Calu3 (cell line): ENCODE measurements around the gene GABBR1. TPM values are rescaled to one million over a fixed set of nuclear protein-coding genes. Genes with fewer than 3 reads are reported as not detected.

Experiments
- BruUV-seq: library from RNA; stranded (reverse); fragments of 400-500 nt; replicated peaks from 2 replicates; lab custom pipeline; 2021; lab: Mats Ljungman, UMichigan
- CTCF ChIA-PET: fragments of 300-600 bp; sonication (Branson Sonifier 250); formaldehyde crosslinking; loops from one replicate; lab custom pipeline; 2022; ENCODE audit warnings: antibody characterized with exemption; lab: Charles Lee
- DNase-seq: peaks from one replicate; pipeline ENCODE4 v3.0.0; 2022
- H3K27ac Mint-ChIP-seq: one replicate; pipeline ENCODE4 v1.8.0; 2022; ENCODE audit warnings: mixed read lengths; ENCODE audit not compliant: unreplicated experiment
- H3K27me3 Mint-ChIP-seq: one replicate; pipeline ENCODE4 v1.8.0; 2022; ENCODE audit warnings: mixed read lengths; ENCODE audit not compliant: unreplicated experiment
- H3K36me3 Mint-ChIP-seq: one replicate; pipeline ENCODE4 v1.8.0; 2022; ENCODE audit warnings: mild to moderate bottlenecking, moderate library complexity, mixed read lengths; ENCODE audit not compliant: insufficient read depth, unreplicated experiment
- H3K4me1 Mint-ChIP-seq: one replicate; pipeline ENCODE4 v1.8.0; 2022; ENCODE audit warnings: mild to moderate bottlenecking, low read depth, mixed read lengths; ENCODE audit not compliant: unreplicated experiment
- H3K4me3 Mint-ChIP-seq: one replicate; pipeline ENCODE4 v1.8.0; 2022; ENCODE audit warnings: mild to moderate bottlenecking, low read depth, moderate library complexity, mixed read lengths; ENCODE audit not compliant: unreplicated experiment
- H3K9me3 Mint-ChIP-seq: one replicate; pipeline ENCODE4 v1.8.0; 2022; ENCODE audit warnings: low read depth, mixed read lengths; ENCODE audit not compliant: unreplicated experiment
- intact Hi-C: fragments of 100-400 bp; cut with micrococcal nuclease; formaldehyde crosslinking; loops from one replicate; pipeline ENCODE4 v1.10.0; 2022; ENCODE audit not compliant: unreplicated experiment
- total RNA-seq: library from RNA; stranded (reverse); gene quantifications from 2 replicates; pipeline ENCODE4 v1.2.3, GENCODE V29; 2022
- TF ChIP-seq, protein P1 (sequence below): fragments of 200-600 bp; IDR thresholded peaks from one replicate; pipeline ENCODE4 v1.8.0; 2022; ENCODE audit warnings: antibody characterized with exemption; ENCODE audit not compliant: unreplicated experiment

GABBR1 gene
- total RNA-seq, 1 experiment from 2014 or later = 42.2 TPM

DNA sequence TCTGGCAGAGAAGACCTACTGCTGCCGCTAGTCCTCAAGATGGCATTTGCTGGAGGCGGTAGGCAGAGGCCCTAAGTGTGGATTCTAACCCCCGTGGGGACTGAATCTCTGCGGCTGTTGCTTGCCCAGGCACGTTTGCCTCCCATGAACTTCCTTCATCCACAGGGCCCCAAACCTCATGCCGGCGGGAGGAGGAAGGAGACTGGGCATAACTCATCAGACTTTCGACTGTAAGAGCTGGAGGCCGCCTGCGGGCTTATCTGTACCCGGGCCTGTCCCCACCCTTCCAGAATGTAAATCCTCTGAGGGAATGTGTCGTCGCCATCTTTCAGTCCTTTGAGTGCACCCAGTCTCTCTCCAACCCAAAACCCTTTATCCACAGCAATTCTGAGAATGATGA is 47.0 kb upstream of the GABBR1 start:
- Mint-ChIP-seq H3K27ac (no peak overlapping the region), H3K9me3 (no peaks in the 10 kb centered on the region), H3K27me3 (no peaks in the 10 kb centered on the region), H3K4me1 (peaks cover 34% of the 10 kb centered on the region), H3K36me3 (peaks cover 5% of the 10 kb centered on the region), H3K4me3 (no peak overlapping the region)
- TF ChIP-seq, protein P1, sequence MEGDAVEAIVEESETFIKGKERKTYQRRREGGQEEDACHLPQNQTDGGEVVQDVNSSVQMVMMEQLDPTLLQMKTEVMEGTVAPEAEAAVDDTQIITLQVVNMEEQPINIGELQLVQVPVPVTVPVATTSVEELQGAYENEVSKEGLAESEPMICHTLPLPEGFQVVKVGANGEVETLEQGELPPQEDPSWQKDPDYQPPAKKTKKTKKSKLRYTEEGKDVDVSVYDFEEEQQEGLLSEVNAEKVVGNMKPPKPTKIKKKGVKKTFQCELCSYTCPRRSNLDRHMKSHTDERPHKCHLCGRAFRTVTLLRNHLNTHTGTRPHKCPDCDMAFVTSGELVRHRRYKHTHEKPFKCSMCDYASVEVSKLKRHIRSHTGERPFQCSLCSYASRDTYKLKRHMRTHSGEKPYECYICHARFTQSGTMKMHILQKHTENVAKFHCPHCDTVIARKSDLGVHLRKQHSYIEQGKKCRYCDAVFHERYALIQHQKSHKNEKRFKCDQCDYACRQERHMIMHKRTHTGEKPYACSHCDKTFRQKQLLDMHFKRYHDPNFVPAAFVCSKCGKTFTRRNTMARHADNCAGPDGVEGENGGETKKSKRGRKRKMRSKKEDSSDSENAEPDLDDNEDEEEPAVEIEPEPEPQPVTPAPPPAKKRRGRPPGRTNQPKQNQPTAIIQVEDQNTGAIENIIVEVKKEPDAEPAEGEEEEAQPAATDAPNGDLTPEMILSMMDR = no peak
- no peak for DNase-seq
- intact Hi-C loops = no loop called here
- no TSS peak for BruUV-seq
- CTCF ChIA-PET = no interaction called here

- H3K36me3 Mint-ChIP-seq = peaks cover 5% of the 10 kb centered on the region
- no peak overlapping the region for H3K27ac Mint-ChIP-seq
- no peak overlapping the region for H3K4me3 Mint-ChIP-seq
- CTCF ChIA-PET = interaction anchor here (0.5 to 3.0 kb wide), 6 partner anchors 18 to 1311 kb away, joined by 4 to 28 read pairs (median 9); no protein-coding TSS in a partner anchor
- H3K4me1 Mint-ChIP-seq = peaks cover 34% of the 10 kb centered on the region
- TF ChIP-seq, protein P1 = no peak
- no peaks in the 10 kb centered on the region for H3K9me3 Mint-ChIP-seq
- H3K27me3 Mint-ChIP-seq = no peaks in the 10 kb centered on the region
- no TSS peak for BruUV-seq
- intact Hi-C loops = no loop called here
- no peak for DNase-seq
Measured at GRCh38 chr6:29678114-29678513, 45.1 kb upstream of the GABBR1 start.

- peaks cover 5% of the 10 kb centered on the region for H3K36me3 Mint-ChIP-seq
- peak overlapping the region; percentile 79 for H3K27ac Mint-ChIP-seq
- no peak overlapping the region for H3K4me3 Mint-ChIP-seq
- CTCF ChIA-PET = interaction anchor here (0.6 to 3.0 kb wide), 8 partner anchors 11 to 762 kb away, joined by 3 to 28 read pairs (median 5); partner anchors contain the start of gene GABBR1
- intact Hi-C loops = no loop called here
- TF ChIP-seq, protein P1 = no peak
- H3K9me3 Mint-ChIP-seq = no peaks in the 10 kb centered on the region
- peak; percentile 27 for DNase-seq
- peaks cover 8% of the 10 kb centered on the region for H3K27me3 Mint-ChIP-seq
- peaks cover 34% of the 10 kb centered on the region for H3K4me1 Mint-ChIP-seq
- no TSS peak for BruUV-seq
Measured at GRCh38 chr6:29676981-29677601, 44.1 kb upstream of the GABBR1 start.

DNA sequence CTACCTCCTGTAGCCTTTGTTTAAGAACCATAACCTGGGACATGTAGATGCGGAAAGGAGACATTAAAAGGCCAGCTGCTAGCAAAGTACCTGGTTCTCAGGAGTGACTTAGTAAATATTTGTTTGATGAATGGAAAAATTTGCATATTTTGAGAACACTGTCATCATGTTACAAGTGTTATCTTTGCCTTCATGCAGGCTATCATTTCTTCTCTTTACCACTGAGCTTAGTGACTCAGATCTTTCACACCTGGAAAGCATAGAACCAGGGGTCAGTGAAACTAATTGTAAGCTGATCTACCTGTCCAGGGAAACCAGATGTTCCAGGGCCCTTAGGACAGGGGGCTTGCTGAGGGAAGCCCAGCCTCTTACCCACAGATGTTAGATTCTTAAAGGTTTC is 42.6 kb upstream of the GABBR1 start:
- H3K9me3 Mint-ChIP-seq = no peaks in the 10 kb centered on the region
- no TSS peak for BruUV-seq
- intact Hi-C loops = no loop called here
- no peak for DNase-seq
- no peak overlapping the region for H3K4me3 Mint-ChIP-seq
- peaks cover 5% of the 10 kb centered on the region for H3K36me3 Mint-ChIP-seq
- TF ChIP-seq, protein P1 = no peak
- H3K27me3 Mint-ChIP-seq = peaks cover 23% of the 10 kb centered on the region
- CTCF ChIA-PET = interaction anchor here (0.7 to 1.3 kb wide), 4 partner anchors 16 to 375 kb away, joined by 3 read pairs; no protein-coding TSS in a partner anchor
- H3K4me1 Mint-ChIP-seq = peaks cover 34% of the 10 kb centered on the region
- H3K27ac Mint-ChIP-seq = peak overlapping the region; percentile 22
